Parathyroid adenoma (tissue), 2 donors: ENCODE results near the gene NYAP2.

ENCODE experiments used
- H2AFZ ChIP-seq: fragments of 300-600 bp; sonication (generic); one replicate; pipeline ENCODE4 v1.7.0; 2017; ENCODE audit warnings: antibody characterized with exemption, mild to moderate bottlenecking
- H3K27ac ChIP-seq: fragments of 300-600 bp; sonication (generic); one replicate; pipeline ENCODE4 v1.7.0; 2017
- H3K27me3 ChIP-seq: fragments of 300-600 bp; sonication (generic); one replicate; pipeline ENCODE4 v1.7.0; 2017; ENCODE audit warnings: low read length; ENCODE audit not compliant: control insufficient read depth, insufficient read depth
- H3K36me3 ChIP-seq: fragments of 300-600 bp; sonication (generic); one replicate; pipeline ENCODE4 v1.7.0; 2017; ENCODE audit warnings: low read length; ENCODE audit not compliant: control insufficient read depth, insufficient read depth
- H3K4me1 ChIP-seq: fragments of 300-600 bp; sonication (generic); one replicate; pipeline ENCODE4 v1.7.0; 2017; ENCODE audit warnings: control low read depth
- H3K4me2 ChIP-seq: fragments of 300-600 bp; sonication (generic); one replicate; pipeline ENCODE4 v1.7.0; 2017; ENCODE audit warnings: low read length
- H3K4me3 ChIP-seq: fragments of 300-600 bp; sonication (generic); one replicate; pipeline ENCODE4 v1.7.0; 2017; ENCODE audit warnings: low read depth, low read length
- H3K79me2 ChIP-seq: fragments of 300-600 bp; sonication (generic); one replicate; pipeline ENCODE4 v1.7.0; 2017; ENCODE audit warnings: control low read depth
- H3K9ac ChIP-seq: fragments of 300-600 bp; sonication (generic); one replicate; pipeline ENCODE4 v1.7.0; 2017; ENCODE audit warnings: mild to moderate bottlenecking
- H3K9me3 ChIP-seq: fragments of 300-600 bp; sonication (generic); one replicate; pipeline ENCODE4 v1.7.0; 2017; ENCODE audit warnings: low read length; ENCODE audit not compliant: control insufficient read depth
- CTCF ChIP-seq: fragments of 300-600 bp; sonication (generic); IDR thresholded peaks from one replicate; pipeline ENCODE4 v1.7.0; 2017; ENCODE audit warnings: antibody characterized with exemption, mild to moderate bottlenecking
- donor health status: primary hyperparathyroidism.

Gene NYAP2

GRCh38 chr2:225419033-225419432 lies 19.5 kb downstream of the NYAP2 start:
- H3K9ac ChIP-seq = no peak overlapping the region
- H3K27ac ChIP-seq = no peak overlapping the region
- H3K27me3 ChIP-seq = no peaks in the 10 kb centered on the region
- peaks cover 10% of the 10 kb centered on the region for H3K4me1 ChIP-seq
- no peaks in the 10 kb centered on the region for H3K9me3 ChIP-seq
- no peak overlapping the region for H2AFZ ChIP-seq
- TF ChIP-seq CTCF = no peak
- no peak overlapping the region for H3K4me3 ChIP-seq
- H3K36me3 ChIP-seq = no peaks in the 10 kb centered on the region
- no peak overlapping the region for H3K4me2 ChIP-seq
- no peaks in the 10 kb centered on the region for H3K79me2 ChIP-seq

GRCh38 chr2:225422145-225422544 lies 22.6 kb downstream of the NYAP2 start:
- Histone ChIP-seq H3K4me3 (peak overlapping the region; percentile 7), H3K4me2 (peak overlapping the region; percentile 26), H3K9ac (no peak overlapping the region), H3K27me3 (no peaks in the 10 kb centered on the region), H3K9me3 (no peaks in the 10 kb centered on the region), H3K36me3 (no peaks in the 10 kb centered on the region), H2AFZ (no peak overlapping the region), H3K27ac (no peak overlapping the region), H3K79me2 (no peaks in the 10 kb centered on the region), H3K4me1 (peaks cover 10% of the 10 kb centered on the region)
- no peak for TF ChIP-seq CTCF

GRCh38 chr2:225425284-225425683 lies 25.8 kb downstream of the NYAP2 start:
- Histone ChIP-seq H3K27me3 (no peaks in the 10 kb centered on the region), H3K9ac (no peak overlapping the region), H3K36me3 (no peaks in the 10 kb centered on the region), H3K4me2 (no peak overlapping the region), H3K4me1 (peaks cover 10% of the 10 kb centered on the region), H3K9me3 (no peaks in the 10 kb centered on the region), H3K4me3 (no peak overlapping the region), H3K79me2 (no peaks in the 10 kb centered on the region), H2AFZ (no peak overlapping the region), H3K27ac (no peak overlapping the region)
- no peak for TF ChIP-seq CTCF

DNA sequence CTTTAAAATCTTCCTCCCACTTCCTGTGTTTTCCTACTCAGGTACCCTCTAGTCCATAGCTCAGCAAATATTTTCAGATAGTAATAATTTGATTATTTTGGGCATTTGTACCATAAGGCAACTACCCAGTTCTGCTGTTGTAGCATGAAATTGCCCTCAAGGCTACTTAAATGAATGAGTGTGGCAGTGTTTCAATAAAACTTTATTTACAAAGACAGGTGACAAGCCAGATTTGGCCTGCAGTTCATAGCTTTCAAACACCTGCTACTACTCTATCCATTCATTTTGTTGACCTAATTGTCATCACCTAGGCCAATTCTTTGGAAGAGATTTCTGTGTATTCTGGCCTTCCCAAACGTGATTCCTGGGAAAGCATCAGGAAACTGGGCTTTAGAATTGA lies 28.9 kb downstream of the NYAP2 start:
- no peaks in the 10 kb centered on the region for H3K36me3 ChIP-seq
- H3K9ac ChIP-seq = no peak overlapping the region
- no peak overlapping the region for H3K4me2 ChIP-seq
- peaks cover 3% of the 10 kb centered on the region for H3K4me1 ChIP-seq
- no peak for TF ChIP-seq CTCF
- H3K27me3 ChIP-seq = no peaks in the 10 kb centered on the region
- H3K79me2 ChIP-seq = no peaks in the 10 kb centered on the region
- H3K4me3 ChIP-seq = no peak overlapping the region
- no peaks in the 10 kb centered on the region for H3K9me3 ChIP-seq
- H3K27ac ChIP-seq = no peak overlapping the region
- H2AFZ ChIP-seq = no peak overlapping the region

DNA sequence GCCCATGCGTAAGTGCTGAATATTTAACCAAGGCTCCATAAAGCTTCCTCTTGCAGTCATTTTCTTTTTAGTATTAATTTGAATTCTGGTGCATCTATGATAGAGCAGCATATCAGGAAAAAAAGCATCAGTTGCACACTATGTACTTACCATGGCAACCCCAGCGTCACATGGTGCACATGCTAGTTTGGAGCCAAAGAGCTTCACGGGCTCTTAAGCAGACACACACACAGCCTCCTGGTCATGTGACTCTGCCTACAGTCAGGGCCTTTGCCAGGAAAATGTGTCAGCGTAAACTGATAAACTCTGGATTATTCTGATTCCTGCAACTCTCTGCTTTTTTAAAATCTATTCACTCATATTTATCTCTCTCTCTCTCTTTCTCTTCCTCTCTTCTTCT lies 30.2 kb downstream of the NYAP2 start:
- no peaks in the 10 kb centered on the region for H3K4me1 ChIP-seq
- no peak overlapping the region for H3K4me3 ChIP-seq
- H3K79me2 ChIP-seq = no peaks in the 10 kb centered on the region
- no peak overlapping the region for H3K27ac ChIP-seq
- no peaks in the 10 kb centered on the region for H3K27me3 ChIP-seq
- H3K9ac ChIP-seq = no peak overlapping the region
- H3K36me3 ChIP-seq = no peaks in the 10 kb centered on the region
- no peak for TF ChIP-seq CTCF
- no peak overlapping the region for H3K4me2 ChIP-seq
- peak overlapping the region; percentile 39 for H2AFZ ChIP-seq
- no peaks in the 10 kb centered on the region for H3K9me3 ChIP-seq
